ENCODE measurements around the gene HMOX1.

The HMOX1 gene

DNA sequence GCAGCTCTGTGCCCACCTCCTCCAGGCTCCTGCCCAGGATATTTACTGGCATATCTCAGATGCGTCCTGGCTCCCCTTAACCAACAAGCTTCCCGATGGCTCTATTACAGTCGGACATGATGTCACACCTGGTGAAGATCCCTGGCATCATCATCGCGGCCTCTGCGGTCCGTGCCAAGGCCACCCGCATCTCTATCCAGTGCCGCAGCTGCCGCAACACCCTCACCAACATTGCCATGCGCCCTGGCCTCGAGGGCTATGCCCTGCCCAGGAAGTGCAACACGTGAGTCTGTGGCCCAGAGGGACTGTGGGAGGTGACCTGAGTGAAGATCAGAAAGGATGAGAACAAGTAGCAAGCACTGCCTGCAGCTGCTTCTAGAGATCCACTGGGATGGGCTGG is 25.5 kb downstream of the HMOX1 start:
- DNase-seq (ENCODE audit: low read depth in 2 of 2), result no peak

DNA sequence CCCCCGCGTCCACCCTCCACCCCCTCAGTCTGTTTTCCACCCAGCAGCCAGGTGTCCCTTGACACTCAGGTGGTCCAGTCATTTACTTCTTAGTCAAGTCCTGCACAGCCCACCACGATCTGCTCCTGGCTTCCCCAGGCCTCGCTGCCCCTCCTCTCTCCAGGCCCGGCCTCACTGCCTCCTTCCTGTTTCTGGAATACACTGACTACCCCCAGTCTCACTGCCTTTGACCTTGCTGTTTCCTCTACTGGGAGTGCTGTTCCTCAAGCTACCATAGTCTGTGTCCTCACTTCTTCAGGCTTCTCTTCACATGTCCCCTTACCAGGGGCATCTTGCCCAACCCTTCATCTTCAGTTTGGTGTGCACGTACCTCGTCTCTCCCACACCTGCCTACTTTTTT is 26.5 kb downstream of the HMOX1 start:
- DNase-seq (ENCODE audit: low read depth in 2 of 2), result no peak

DNA sequence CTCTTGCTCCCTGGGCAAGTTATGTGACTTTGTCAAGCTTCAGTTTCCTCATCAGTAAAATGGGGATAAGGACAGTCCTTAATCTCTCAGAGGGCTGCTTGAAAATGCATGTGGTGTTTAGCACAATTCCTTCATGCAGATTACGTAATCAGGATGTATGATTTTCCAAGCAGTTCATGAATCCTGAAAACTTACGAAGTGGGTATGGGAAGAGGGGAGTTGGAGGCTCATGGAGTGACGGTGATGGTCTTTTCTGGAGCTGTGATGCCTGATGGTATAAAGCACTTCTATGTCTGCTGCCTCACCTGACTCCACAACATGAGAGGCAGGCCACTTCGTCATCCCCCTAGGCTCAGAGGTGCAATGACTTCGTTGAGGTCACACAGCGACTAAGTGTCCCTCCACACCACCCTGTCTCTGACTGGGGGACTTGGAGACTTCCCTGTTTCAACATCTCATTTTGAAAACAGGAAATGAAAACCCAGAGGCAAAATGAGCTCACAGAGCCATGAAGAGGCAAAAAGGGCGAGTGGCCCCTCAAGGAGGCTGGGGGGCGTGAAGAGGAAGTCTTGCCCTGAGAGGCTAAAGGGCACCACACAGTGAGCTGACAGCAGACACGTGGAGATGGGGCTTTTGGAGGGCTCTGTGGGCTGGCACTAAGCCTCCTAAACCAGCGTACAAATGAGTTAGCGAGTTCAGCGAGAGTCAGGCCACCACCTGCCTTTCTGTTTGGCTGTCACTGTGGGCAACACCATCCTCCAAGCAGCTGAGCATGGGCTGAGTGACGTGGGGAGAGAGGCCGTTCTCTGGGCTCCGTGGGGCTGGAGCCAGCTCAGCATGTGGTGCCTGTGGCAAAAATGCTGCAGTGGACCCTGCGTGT is 29.1 kb downstream of the HMOX1 start:
- DNase-seq (ENCODE audit: low read depth in 2 of 2), result peak in 1 of 2 donors; percentile 10

DNA sequence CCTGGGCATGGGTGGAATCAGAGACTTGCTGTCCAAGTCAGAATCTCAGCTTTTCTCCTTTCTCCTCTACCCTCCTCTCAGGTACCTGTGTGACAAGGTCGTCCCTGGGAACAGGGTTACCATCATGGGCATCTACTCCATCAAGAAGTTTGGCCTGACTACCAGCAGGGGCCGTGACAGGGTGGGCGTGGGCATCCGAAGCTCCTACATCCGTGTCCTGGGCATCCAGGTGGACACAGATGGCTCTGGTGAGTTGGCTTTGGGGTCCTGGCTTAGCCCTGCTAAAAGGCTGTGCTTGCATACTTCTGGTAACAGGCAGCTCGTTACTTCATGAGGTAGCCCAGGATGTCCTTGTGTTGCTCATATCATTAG is 29.8 kb downstream of the HMOX1 start:
- no peak for DNase-seq (ENCODE audit: low read depth in 2 of 2)

DNA sequence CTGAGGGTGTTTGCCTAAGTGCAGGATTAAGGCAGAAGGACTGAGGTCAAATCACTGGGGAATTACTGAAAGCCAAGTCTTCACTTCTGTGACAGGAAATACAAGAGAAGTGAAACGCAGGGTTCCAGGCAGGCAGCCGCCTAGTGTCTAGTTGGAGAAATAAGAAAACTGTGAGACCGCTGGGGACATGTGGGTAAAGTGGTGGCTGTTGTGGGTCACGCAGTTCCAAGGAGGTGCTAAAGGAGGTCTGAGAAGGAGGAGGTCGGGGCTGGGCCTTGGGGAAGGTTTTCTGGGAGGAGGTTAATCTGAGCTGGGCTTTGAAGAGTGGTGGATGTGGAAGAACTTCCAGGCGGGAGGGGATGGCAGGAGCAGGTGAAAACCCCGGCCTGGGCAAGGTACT is 30.2 kb downstream of the HMOX1 start:
- no peak for DNase-seq (ENCODE audit: low read depth in 2 of 2)

DNA sequence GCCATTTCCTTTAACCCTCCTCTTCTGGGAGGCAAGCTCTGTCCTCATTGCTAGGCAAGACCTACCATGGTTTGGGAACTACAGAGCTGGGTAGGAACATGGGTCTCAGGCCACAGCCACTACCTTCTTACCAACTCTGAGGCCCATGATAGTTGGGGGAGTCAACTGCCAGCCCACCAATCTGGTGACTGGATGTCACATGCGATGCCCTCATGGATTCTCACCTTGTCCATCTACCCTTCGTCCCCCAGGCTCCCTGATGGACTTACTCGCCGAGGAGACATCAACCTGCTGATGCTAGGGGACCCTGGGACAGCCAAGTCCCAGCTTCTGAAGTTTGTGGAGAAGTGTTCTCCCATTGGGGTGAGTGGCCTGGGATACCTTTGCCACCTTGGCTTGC is 32.7 kb downstream of the HMOX1 start:
- DNase-seq (ENCODE audit: low read depth in 2 of 2), result no peak

DNA sequence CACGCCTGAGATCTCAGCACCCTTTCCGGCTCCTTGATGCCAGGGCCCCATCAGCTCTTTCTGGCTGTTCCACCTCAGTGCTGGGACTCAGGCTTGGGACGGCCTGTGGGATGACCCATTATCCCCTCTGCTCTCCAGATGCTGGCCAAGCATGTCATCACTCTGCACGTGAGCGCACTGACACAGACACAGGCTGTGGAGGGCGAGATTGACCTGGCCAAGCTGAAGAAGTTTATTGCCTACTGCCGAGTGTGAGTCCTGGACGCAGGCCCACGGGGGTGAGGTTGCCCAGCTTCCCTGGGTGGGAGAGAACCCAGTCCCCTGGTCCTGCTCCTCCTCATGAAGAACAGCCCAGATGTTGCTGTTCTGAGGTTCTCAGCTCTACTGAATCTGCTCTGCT is 36.7 kb downstream of the HMOX1 start:
- DNase-seq (ENCODE audit: low read depth in 2 of 2), result no peak

DNA sequence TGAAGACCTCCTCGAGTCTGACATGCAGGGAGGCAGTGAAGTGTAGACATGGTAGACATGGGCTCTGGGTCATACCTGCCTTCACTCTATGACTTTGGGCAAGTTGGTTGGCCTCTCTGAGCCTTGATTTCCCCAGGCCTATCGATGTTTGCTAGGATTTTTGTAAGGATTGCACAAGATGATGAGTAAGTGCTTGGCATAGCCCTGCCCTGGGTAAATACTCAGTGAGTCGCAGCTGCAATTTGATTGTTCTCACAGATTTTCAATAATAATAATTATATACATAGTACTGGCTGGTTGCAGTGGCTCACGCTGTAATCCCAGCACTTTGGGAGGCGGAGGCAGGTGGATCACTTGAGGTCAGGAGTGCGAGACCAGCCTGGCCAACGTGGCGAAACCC is 37.2 kb downstream of the HMOX1 start:
- no peak for DNase-seq (ENCODE audit: low read depth in 2 of 2)

DNA sequence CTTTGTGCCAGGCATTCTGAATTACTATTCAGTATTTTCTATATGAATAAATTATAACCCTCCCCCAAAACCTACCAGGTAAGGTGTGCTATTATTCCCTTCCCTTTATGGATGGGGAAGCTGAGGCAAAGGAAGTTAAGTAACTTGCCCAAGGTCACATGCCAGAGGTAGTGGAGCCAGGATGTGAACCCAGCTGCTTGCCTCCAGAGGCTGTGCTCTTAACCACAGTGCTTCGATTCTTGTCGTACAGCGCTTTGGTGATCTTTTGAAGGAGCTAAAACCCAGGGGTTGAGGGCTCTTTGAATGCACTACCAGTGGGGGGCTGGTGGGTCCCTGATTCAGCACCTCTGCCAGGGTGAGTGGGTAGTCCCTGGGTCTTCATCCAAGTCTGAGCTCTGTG is 37.8 kb downstream of the HMOX1 start:
- no peak for DNase-seq (ENCODE audit: low read depth in 2 of 2)

DNA sequence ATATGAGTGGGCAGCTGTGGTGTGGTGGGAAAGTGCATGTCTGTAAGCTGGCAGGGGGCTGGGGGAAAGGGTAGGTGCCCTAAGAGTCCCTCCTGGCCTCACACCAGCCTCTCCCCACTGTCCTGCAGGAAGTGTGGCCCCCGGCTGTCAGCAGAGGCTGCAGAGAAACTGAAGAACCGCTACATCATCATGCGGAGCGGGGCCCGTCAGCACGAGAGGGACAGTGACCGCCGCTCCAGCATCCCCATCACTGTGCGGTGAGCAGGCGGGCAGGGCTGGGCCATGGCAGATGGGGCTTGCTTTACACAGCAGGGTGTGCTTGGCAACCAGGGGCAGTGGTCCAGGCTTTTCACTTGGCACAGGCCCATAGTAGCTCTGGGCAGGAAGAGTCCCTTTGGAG is 38.9 kb downstream of the HMOX1 start:
- no peak for DNase-seq (ENCODE audit: low read depth in 2 of 2)

DNA sequence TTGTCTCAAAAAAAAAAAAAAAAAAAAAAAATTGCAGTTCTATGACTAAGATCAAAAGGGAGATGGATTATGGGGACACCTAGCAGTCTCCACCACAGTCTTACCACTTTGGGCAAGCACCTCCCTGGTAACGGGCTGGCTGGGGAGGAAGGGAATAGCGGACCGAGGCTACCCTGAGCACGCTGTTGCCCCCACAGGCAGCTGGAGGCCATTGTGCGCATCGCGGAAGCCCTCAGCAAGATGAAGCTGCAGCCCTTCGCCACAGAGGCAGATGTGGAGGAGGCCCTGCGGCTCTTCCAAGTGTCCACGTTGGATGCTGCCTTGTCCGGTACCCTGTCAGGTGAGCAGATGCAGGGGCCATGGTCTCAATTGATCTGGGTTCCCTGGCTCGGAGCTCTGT is 40.2 kb downstream of the HMOX1 start:
- DNase-seq (ENCODE audit: low read depth in 2 of 2), result no peak

DNA sequence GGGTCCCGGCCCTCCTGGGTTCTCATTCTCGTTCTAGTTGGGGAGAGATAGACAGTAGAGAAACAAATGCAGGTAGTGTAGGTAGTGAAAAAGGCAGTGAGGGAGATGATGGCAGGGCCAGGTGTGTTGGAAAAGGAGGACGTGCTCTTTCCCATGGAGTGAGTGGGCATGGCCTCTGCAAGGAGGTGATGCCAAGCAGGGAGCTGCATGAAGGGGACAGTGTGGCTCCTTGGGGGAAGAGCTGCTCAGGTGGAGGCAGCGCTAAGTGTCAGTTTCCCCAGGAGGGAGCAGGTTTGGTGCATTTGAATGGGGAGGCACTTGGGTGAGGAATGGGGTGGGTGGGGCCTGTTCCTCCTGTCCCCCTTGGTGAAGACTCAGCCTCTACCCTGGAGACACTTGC is 41.2 kb downstream of the HMOX1 start:
- DNase-seq (ENCODE audit: low read depth in 2 of 2), result no peak

DNA sequence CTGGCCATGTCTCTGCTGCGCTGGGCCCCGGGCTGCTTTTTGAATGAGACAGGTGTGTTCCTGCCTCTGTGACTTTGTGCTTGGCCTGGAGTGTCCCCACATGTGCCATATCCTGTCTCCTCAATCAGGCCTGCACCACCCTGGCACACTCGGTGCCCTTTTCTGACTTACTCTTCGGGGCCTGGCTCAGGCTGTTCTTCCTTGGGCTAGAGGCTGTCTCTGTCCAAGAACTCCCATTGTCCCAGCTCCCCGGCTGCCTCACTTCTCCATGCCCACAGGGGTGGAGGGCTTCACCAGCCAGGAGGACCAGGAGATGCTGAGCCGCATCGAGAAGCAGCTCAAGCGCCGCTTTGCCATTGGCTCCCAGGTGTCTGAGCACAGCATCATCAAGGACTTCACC is 42.0 kb downstream of the HMOX1 start:
- DNase-seq (ENCODE audit: low read depth in 2 of 2), result no peak

DNA sequence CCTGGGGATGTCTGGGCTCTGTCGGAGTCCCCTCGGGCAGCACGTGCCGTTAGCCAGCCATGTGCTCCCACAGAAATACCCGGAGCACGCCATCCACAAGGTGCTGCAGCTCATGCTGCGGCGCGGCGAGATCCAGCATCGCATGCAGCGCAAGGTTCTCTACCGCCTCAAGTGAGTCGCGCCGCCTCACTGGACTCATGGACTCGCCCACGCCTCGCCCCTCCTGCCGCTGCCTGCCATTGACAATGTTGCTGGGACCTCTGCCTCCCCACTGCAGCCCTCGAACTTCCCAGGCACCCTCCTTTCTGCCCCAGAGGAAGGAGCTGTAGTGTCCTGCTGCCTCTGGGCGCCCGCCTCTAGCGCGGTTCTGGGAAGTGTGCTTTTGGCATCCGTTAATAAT is 43.2 kb downstream of the HMOX1 start:
- no peak for DNase-seq (ENCODE audit: low read depth in 2 of 2)

DNA sequence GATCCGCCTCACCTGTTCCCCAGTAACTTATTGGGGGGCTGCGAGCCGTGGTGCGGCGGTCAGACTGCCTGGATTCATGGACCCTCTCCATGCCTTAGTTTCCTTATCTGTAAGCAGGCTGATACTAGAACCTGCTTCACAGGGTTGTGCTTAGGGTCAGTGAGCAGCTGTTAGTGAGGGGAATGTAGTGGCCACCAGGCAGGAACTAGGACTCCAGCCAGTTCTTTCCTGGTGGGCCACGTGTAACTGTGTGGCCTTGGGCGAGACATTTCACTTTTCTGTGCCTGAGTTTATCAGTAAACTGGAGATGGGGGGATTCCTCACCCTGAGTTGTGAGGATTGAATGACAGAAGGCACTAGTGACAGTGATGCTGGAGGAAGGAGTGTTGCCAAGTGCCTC is 43.9 kb downstream of the HMOX1 start:
- DNase-seq (ENCODE audit: low read depth in 2 of 2), result no peak

DNA sequence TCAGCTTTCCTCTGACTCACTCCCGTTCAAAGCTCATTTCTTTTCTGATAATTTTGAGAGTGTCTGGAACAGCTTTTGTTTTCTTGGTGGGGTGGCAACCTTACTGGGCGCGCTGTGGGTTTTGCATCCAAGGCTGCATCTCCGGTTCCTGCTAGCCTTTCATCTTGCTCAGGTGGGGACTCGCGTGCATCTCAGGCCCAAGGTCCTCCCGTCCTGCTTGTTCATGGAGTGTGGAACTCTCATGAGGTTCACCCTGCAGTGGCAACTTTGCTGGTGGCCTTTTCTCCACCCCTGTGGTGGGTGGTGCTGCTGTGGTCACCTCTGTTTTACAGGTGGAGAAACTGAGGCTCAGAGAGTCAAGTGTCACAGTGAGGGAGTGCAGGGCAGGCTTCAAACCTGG is 44.6 kb downstream of the HMOX1 start:
- no peak for DNase-seq (ENCODE audit: low read depth in 2 of 2)

DNA sequence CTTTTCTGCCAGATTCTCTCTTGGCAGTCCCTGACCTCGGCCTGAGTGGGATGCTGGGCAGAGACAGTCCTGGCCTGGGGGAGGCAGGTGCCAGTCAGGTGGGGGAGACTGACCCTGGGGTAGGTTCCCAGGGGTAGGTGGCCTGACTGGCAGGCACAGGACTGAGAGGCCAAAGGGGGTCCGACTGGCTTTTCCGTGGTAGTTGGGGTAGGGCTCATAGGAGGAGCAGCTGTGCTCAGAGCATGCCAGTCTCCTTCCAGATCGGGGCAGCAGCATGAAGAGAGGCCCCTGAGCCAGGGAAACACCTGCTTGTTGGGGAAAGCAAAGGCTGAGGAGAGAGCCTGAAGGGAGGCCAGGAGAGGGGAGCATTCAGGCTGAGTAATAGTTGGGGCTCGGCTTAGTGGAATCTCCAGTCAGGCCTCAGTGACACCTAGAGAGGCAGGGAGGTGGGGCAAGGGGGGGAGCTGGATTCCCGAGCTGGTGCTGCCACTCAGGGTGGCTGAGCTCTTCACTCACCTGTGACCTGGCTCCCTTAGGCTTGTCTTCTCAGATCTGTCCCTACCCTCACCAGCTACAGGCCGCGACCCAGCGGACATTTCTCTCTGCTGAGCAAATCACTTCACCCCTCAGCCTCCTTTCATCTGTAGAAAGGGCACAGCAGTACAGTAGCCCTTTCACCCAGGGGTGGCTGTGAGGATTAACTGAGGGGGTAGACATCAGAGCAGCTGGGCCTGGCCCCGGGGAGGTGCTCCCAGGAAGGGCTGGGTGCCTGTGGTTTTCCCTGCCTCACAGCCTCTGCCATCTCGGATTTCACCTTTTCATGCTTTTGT is 45.3 kb downstream of the HMOX1 start:
- no peak for DNase-seq (ENCODE audit: low read depth in 2 of 2)

DNA sequence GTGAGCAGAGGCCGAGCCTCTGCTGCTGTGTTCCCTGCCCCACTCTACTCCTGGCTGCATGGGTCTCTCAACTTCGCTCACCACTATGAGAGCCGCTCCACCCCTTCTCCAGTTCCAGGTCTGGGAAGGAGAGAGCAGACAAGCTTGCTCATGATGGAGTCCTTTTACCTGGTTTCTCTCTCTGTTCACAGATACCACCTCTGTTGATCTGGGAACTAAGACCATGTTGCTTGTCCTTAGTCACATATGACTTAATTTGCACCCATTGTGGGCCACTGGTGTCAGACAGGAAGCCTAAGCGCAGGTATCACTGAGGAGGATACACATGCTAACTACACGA is 45.9 kb downstream of the HMOX1 start:
- no peak for DNase-seq (ENCODE audit: low read depth in 2 of 2)

DNA sequence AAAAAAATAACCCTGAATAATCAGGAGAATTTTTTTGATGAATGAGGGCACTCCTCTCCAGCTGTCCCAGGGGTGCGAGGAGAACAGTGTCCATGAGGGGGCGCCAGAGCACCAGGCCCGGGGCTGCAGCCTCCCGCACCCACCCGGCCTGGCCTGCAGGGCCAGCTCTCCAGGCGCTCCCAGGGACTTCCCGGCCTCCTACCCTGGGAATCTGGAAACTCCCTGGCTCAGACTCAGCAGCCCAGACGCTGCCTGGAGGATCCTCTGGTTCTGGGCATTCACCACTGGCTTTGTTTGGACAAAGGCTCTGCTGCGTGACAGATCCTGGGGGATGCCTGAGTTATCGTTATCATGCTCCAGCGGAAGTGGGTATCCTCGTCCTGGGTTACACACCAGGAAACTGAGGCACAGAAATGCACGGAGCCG is 50.0 kb downstream of the HMOX1 start:
- peak; percentile 23 for DNase-seq (ENCODE audit: low read depth in 2 of 2)

DNA sequence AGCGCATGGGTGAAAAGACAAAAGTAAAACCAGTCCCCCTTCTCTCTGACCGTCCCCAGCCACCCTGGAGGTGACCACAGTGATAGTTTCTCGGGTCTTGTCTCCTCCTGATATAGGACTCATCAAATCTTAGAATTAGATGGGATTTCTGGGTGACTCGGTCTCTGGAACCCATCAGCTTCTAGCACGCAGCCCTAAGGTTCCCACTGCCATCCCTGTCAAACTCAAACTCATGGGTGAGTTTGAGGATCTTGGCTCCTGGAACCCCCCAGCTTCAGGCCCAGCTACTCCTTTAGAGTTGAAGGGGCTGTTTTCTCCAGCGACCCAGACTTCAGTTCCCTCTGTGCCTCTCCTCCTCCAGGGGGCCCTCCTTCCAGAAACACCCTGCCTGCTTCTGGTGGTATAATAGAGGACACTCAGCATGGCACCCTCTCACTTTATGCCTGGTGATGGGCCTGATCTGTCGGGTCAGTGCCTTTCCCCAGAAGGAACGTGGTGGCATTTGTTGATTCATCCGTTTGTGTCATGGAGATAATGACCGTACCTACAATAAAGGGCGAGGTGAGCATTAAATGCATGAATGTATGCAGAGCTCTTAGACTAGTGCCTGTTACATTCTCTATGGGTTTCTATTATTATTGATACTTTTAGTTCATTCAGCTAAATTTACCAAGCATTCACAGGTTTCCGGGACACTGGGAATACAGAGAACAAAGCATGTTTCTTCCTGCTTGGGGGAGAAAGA is 50.8 kb downstream of the HMOX1 start:
- no peak for DNase-seq (ENCODE audit: low read depth in 2 of 2)

DNA sequence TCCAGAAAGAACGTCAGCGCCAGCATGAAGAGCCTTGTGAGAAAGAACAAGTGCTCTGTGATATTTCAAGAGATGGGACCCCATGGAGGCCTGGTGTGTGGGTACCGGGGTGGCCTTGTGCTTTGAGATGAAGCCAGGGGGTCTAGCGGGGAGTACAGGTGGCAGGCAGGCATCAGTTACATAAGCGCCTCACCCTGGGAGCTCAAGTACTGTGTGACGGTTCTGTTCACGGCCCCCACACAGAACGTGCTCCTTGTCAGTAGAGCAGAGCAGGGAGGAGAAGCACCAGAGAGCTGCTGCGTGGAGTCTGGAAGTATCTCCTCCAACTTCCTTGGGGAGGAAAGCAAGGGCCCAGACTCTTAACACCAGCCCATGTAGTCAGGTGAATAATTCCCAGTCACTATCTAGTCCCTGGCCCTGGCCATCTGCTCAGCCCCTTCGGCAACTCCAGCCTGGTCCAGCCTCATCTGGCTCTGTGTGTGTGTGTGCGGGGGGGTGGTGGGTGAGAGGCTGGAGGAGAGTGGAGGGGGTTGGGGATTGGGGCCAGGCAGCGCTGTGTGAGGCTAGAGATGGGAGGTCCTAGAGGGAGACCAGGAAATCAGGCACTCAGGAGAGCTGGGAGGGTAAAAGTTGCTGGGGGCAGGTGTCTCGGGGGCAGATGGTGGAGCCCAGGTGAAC is 51.5 kb downstream of the HMOX1 start:
- DNase-seq (ENCODE audit: low read depth in 2 of 2), result no peak

Data from activated CD8-positive, alpha-beta memory T cell treated with anti-CD3 and anti-CD28 coated beads for 4 hours (primary cell).